Glutamatergic neuron (in vitro differentiated cells): ENCODE data around the gene TIMP1. TPM values are rescaled to one million over a fixed set of nuclear protein-coding genes. Genes with fewer than 3 reads are reported as not detected.

Experiments used
- DNase-seq: peaks from one replicate; pipeline ENCODE4 v3.0.0; 2022
- H3K27ac Mint-ChIP-seq: one replicate; pipeline ENCODE4 v1.8.0; 2020; ENCODE audit warnings: mild to moderate bottlenecking, mixed read lengths, inconsistent platforms; ENCODE audit not compliant: unreplicated experiment
- H3K27me3 Mint-ChIP-seq: one replicate; pipeline ENCODE4 v1.8.0; 2020; ENCODE audit warnings: mild to moderate bottlenecking, moderate library complexity, mixed read lengths, inconsistent platforms; ENCODE audit not compliant: unreplicated experiment
- H3K36me3 Mint-ChIP-seq: one replicate; pipeline ENCODE4 v1.8.0; 2020; ENCODE audit warnings: mild to moderate bottlenecking, mixed read lengths, inconsistent platforms; ENCODE audit not compliant: unreplicated experiment
- H3K4me1 Mint-ChIP-seq: one replicate; pipeline ENCODE4 v1.8.0; 2020; ENCODE audit warnings: mild to moderate bottlenecking, low read depth, mixed read lengths, inconsistent platforms; ENCODE audit not compliant: unreplicated experiment
- H3K4me3 Mint-ChIP-seq: one replicate; pipeline ENCODE4 v1.8.0; 2020; ENCODE audit warnings: mild to moderate bottlenecking, mixed read lengths, inconsistent platforms; ENCODE audit not compliant: unreplicated experiment
- H3K9me3 Mint-ChIP-seq: one replicate; pipeline ENCODE4 v1.8.0; 2020; ENCODE audit warnings: mild to moderate bottlenecking, moderate library complexity, mixed read lengths, inconsistent platforms; ENCODE audit not compliant: unreplicated experiment
- CTCF ChIP-seq: fragments of 200-600 bp; sonication (generic); IDR thresholded peaks from one replicate; pipeline ENCODE4 v1.5.0; 2021; ENCODE audit not compliant: partially characterized antibody, unreplicated experiment
- total RNA-seq: library from RNA; stranded (reverse); fragmentation: NEBNext Ultra II Directional; extraction: Animal tissue kit (Norgen Biotek cat#: 25700); gene quantifications from one replicate; pipeline ENCODE4 v1.2.1, GENCODE V29; 2021; ENCODE audit not compliant: unreplicated experiment

Gene TIMP1
- total RNA-seq, 1 donor from 2014 or later, result 5.9 TPM

- peaks cover 7% of the 10 kb centered on the region for H3K4me1 Mint-ChIP-seq
- H3K9me3 Mint-ChIP-seq, result peaks cover 1% of the 10 kb centered on the region
- TF ChIP-seq CTCF, result no peak
- no peak for DNase-seq
- H3K36me3 Mint-ChIP-seq, result no peaks in the 10 kb centered on the region
- no peak overlapping the region for H3K4me3 Mint-ChIP-seq
- peaks cover 4% of the 10 kb centered on the region for H3K27me3 Mint-ChIP-seq
- no peak overlapping the region for H3K27ac Mint-ChIP-seq
Observed at GRCh38 chrX:47614618-47615017, 32.4 kb downstream of the TIMP1 start.

- no peaks in the 10 kb centered on the region for H3K36me3 Mint-ChIP-seq
- peak overlapping the region; percentile 77 for H3K4me3 Mint-ChIP-seq
- H3K27me3 Mint-ChIP-seq, result peaks cover 7% of the 10 kb centered on the region
- DNase-seq, result no peak
- peak overlapping the region; percentile 22 for H3K27ac Mint-ChIP-seq
- no peak for TF ChIP-seq CTCF
- peaks cover 7% of the 10 kb centered on the region for H3K4me1 Mint-ChIP-seq
- H3K9me3 Mint-ChIP-seq, result no peaks in the 10 kb centered on the region
Observed at GRCh38 chrX:47618923-47619485, 36.8 kb downstream of the TIMP1 start.

GRCh38 chrX:47619486-47620302 is 37.5 kb downstream of the TIMP1 start, which contains the start of gene SYN1:
TSS of gene SYN1 (minus strand) at chrX:47619857. CDS start at chrX:47619728, 129 bp downstream.
- H3K4me1 Mint-ChIP-seq, result peaks cover 7% of the 10 kb centered on the region
- TF ChIP-seq CTCF, result peak; percentile 13
- H3K9me3 Mint-ChIP-seq, result no peaks in the 10 kb centered on the region
- peaks cover 9% of the 10 kb centered on the region for H3K27me3 Mint-ChIP-seq
- H3K4me3 Mint-ChIP-seq, result peak within 1 kb of the TSS; percentile 77
- peak within 1 kb of the TSS; percentile 22 for H3K27ac Mint-ChIP-seq
- no peaks in the 10 kb centered on the region for H3K36me3 Mint-ChIP-seq
- DNase-seq, result peak; percentile 86

- DNase-seq, result no peak
- H3K4me3 Mint-ChIP-seq, result peak overlapping the region; percentile 76
- H3K27me3 Mint-ChIP-seq, result peaks cover 9% of the 10 kb centered on the region
- no peaks in the 10 kb centered on the region for H3K36me3 Mint-ChIP-seq
- no peaks in the 10 kb centered on the region for H3K9me3 Mint-ChIP-seq
- H3K27ac Mint-ChIP-seq, result no peak overlapping the region
- no peak for TF ChIP-seq CTCF
- H3K4me1 Mint-ChIP-seq, result peaks cover 7% of the 10 kb centered on the region
Observed at GRCh38 chrX:47620303-47620685, 38.1 kb downstream of the TIMP1 start.

- no peaks in the 10 kb centered on the region for H3K9me3 Mint-ChIP-seq
- no peak for TF ChIP-seq CTCF
Observed at GRCh38 chrX:47621851-47622250, 39.6 kb downstream of the TIMP1 start.

More at GRCh38 chrX:47621851-47622250, 39.6 kb downstream of the TIMP1 start:
- Mint-ChIP-seq H3K4me1 (peaks cover 7% of the 10 kb centered on the region), H3K36me3 (no peaks in the 10 kb centered on the region), H3K27ac (no peak overlapping the region), H3K27me3 (peaks cover 12% of the 10 kb centered on the region), H3K4me3 (no peak overlapping the region)
- DNase-seq, result no peak
